MM.1S (cell line): ENCODE measurements around the gene IFNB1.

Experiments
- EZH2 ChIP-seq: fragments of 300-600 bp; sonication (generic); optimal IDR thresholded peaks from 2 replicates; pipeline ENCODE3; 2017; ENCODE audit warnings: low read depth, mild to moderate bottlenecking, antibody characterized with exemption, low read length, mixed read lengths
- TF ChIP-seq, protein P1 (sequence below): fragments of 300-600 bp; sonication (generic); IDR thresholded peaks from 2 replicates; pipeline ENCODE4 v1.5.1; 2016; ENCODE audit warnings: antibody characterized with exemption, low read length, mixed read lengths

DNA sequence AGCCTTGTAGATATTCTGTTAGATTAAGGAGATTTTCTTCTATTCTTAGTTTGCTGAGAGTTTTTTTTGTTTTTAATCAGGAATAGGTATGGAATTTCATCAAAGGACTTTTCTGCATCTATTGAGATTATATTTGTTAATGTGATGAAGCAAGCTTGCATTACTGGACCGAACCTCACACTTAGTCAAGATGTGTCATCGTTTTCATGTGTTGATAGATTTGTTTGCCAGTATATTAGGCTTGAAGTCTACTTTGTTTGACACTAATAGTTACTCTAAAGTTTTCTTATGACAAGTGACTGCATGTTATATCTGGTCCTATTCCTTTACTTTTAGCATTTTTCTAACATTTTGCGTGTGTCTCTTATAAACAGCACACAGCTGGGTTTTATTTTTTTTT is 33.9 kb downstream of the IFNB1 start:
- no peak for TF ChIP-seq EZH2
- TF ChIP-seq, protein P1, sequence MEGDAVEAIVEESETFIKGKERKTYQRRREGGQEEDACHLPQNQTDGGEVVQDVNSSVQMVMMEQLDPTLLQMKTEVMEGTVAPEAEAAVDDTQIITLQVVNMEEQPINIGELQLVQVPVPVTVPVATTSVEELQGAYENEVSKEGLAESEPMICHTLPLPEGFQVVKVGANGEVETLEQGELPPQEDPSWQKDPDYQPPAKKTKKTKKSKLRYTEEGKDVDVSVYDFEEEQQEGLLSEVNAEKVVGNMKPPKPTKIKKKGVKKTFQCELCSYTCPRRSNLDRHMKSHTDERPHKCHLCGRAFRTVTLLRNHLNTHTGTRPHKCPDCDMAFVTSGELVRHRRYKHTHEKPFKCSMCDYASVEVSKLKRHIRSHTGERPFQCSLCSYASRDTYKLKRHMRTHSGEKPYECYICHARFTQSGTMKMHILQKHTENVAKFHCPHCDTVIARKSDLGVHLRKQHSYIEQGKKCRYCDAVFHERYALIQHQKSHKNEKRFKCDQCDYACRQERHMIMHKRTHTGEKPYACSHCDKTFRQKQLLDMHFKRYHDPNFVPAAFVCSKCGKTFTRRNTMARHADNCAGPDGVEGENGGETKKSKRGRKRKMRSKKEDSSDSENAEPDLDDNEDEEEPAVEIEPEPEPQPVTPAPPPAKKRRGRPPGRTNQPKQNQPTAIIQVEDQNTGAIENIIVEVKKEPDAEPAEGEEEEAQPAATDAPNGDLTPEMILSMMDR, result no peak
